Heart left ventricle (tissue), 16 donors: ENCODE data around the gene SNRPD3. TPM values are rescaled to one million over a fixed set of nuclear protein-coding genes. Genes with fewer than 3 reads are reported as not detected.

Experiments
- ATAC-seq, 4 donors: fragments of 200-7000 bp; cut with Tn5 transposase; one replicate each; pipeline ENCODE4 v1.9.1; 2020 to 2022; ENCODE audit warnings: moderate library complexity in 4 of 4, mild to moderate bottlenecking in 3 of 4, moderate number of reproducible peaks in 1 of 4
- DNase-seq, 5 donors: peaks; one replicate each; pipeline ENCODE4 v3.0.0-alpha.2; 2020
- H3K27ac ChIP-seq, 12 donors: fragments of 200-600 bp; sonication (generic) in 4 of 12; one replicate each; pipeline versions ENCODE4 v1.5.0 to v1.8.0; 2016 to 2022; ENCODE audit warnings: mild to moderate bottlenecking in 2 of 12
- H3K27me3 ChIP-seq, 9 donors: fragments of 200-600 bp; sonication (generic) in 2 of 9; one replicate each; pipeline versions ENCODE4 v1.5.1 to v1.8.0; 2016 to 2022; ENCODE audit warnings: mild to moderate bottlenecking in 3 of 9
- H3K36me3 ChIP-seq, 9 donors: fragments of 200-600 bp; sonication (generic) in 2 of 9; one replicate each; pipeline versions ENCODE4 v1.5.0 to v1.8.0; 2018 to 2022; ENCODE audit warnings: mild to moderate bottlenecking in 2 of 9
- H3K4me1 ChIP-seq, 12 donors: fragments of 200-600 bp; sonication (generic) in 4 of 12; one replicate each; pipeline versions ENCODE4 v1.5.0 to v1.8.0; 2016 to 2022; ENCODE audit warnings: mild to moderate bottlenecking in 3 of 12
- H3K4me3 ChIP-seq, 12 donors: fragments of 200-600 bp; sonication (generic) in 4 of 12; one replicate each; pipeline versions ENCODE4 v1.5.0 to v1.8.0; 2017 to 2022; ENCODE audit warnings: mild to moderate bottlenecking in 9 of 12, moderate library complexity in 4 of 12
- H3K9me3 ChIP-seq, 12 donors: fragments of 200-600 bp; sonication (generic) in 4 of 12; one replicate each; pipeline versions ENCODE4 v1.5.0 to v1.8.0; 2016 to 2022; ENCODE audit warnings: mild to moderate bottlenecking in 1 of 12
- CTCF ChIP-seq, 12 donors: fragments of 200-600 bp; sonication (generic) in 4 of 12; IDR thresholded peaks; one replicate each; pipeline versions ENCODE4 v1.5.0 to v1.8.0; 2018 to 2022; ENCODE audit warnings: antibody characterized with exemption in 12 of 12, mild to moderate bottlenecking in 5 of 12
- POLR2A ChIP-seq, 2 donors: fragments of 450-650 bp; IDR thresholded peaks; one replicate each; pipeline ENCODE4 v1.6.1; 2017; ENCODE audit warnings: antibody characterized with exemption in 2 of 2, mild to moderate bottlenecking in 2 of 2, moderate library complexity in 2 of 2
- WGBS, 4 donors: extraction: QIAGEN DNeasy Blood & Tissue Kit in 2 of 4; methylation state at CpG; one replicate each; pipeline versions ENCODE4 v1.1.5 to v1.1.7; 2013 to 2018; 5-methylcytosine and 5-hydroxymethylcytosine counted together
- intact Hi-C, 10 donors: fragments of 100-400 bp; cut with DNase I; formaldehyde crosslinking; loops; one replicate each; pipeline versions ENCODE4 v1.11.1 to v1.14.2; 2022
- polyA plus RNA-seq, 2 donors: library from polyadenylated mRNA; stranded (reverse); fragments of 200-250 nt; gene quantifications; one replicate each; pipeline ENCODE4 v1.2.3, GENCODE V29; 2013
- total RNA-seq, 9 donors: library from RNA; depleted of rRNA in 2 of 9; stranded (reverse); fragments of >200 nt in 2 of 9; fragmentation: NEBNext Ultra II Directional in 3 of 9; extraction: Animal tissue kit (Norgen Biotek cat#: 25700) in 3 of 9; gene quantifications; one replicate each; pipeline versions ENCODE4 v1.1.0 to v1.2.4, GENCODE V29; 2016 to 2023
- donor health status: ischemic (EF 13 %, LVEDD 7.1; RV severe dilation, severe dysfunction).
- donor health status: healthy with polysubstance abuse.
- donor health status: DM: no; HTN: yes; CAD: no.
- donor health status: DM: no; HTN: no; CAD: no.
- donor health status: ischemic (EF 25% LVEDD 6.9; RV normal size, moderate dysfunction).
- donor health status: ischemic (EF 25% LVEDD 5.7; RV mildly dilated, moderate dysfunction).
- donor health status: healthy.
- donor health status: DM: yes; HTN: yes; CAD: no.
- donor health status: ischemic (EF 35%, LVEDD 5.7; RV mildly dilated, moderate dysfunction).
- donor health status: nonischemic (EF 11% LVEDD 7.7; RV severe dilation, severe dysfunction).
- donor health status: DM: yes; HTN: yes; CAD: no.
- donor health status: PGD.
- donor health status: ischemic (EF 29% LVEDD 5.4; RV normal size, mild dysfunction).
- donor health status: nonischemic (EF 23%, LVEDD 6.1; RV moderate dilation, normal function).

The SNRPD3 gene
- total and polyA plus RNA-seq, 11 donors = 64.8 to 227 (median 74.1) TPM

- WGBS, 4 donors = 76 to 94% (median 91%) methylated on average over 3 of the region's 3 CpGs
- no peak for TF ChIP-seq CTCF (IDR thresholded peaks at IDR 0.05)
- TF ChIP-seq POLR2A (IDR thresholded peaks at IDR 0.05) = no peak
- no peak overlapping the region for H3K4me3 ChIP-seq
- H3K27me3 ChIP-seq = no peaks in the 10 kb centered on the region
- intact Hi-C loops = loop anchor here in 1 of 10 donors (5.0 kb wide), 1 partner anchor 191 kb away; no protein-coding TSS in a partner anchor
- DNase-seq (no peak), ATAC-seq (no peak)
- H3K4me1 ChIP-seq = peaks cover 0 to 23% (median 5%) of the 10 kb centered on the region in 12 donors
- no peak overlapping the region for H3K27ac ChIP-seq
- no peaks in the 10 kb centered on the region for H3K36me3 ChIP-seq
- no peaks in the 10 kb centered on the region for H3K9me3 ChIP-seq
Measured at GRCh38 chr22:24518228-24518627, 37.6 kb upstream of the SNRPD3 start.

- peak in 1 of 5 donors; percentile 21 for DNase-seq
- WGBS, 4 donors = 56 to 67% (median 63%) methylated on average over 9 of the region's 9 CpGs
- Histone ChIP-seq H3K27ac (no peak overlapping the region), H3K9me3 (no peaks in the 10 kb centered on the region), H3K27me3 (no peaks in the 10 kb centered on the region), H3K4me1 (peaks cover 0 to 23% (median 7%) of the 10 kb centered on the region in 12 donors), H3K4me3 (no peak overlapping the region), H3K36me3 (no peaks in the 10 kb centered on the region)
- TF ChIP-seq POLR2A (IDR thresholded peaks at IDR 0.05) (no peak), CTCF (IDR thresholded peaks at IDR 0.05) (no peak)
- ATAC-seq = peak in 1 of 4 donors; percentile 43
- intact Hi-C loops = loop anchor here in 1 of 10 donors (5.0 kb wide), 1 partner anchor 192 kb away; no protein-coding TSS in a partner anchor
Measured at GRCh38 chr22:24518771-24519485, 36.9 kb upstream of the SNRPD3 start.

GRCh38 chr22:24519496-24519895 lies 36.3 kb upstream of the SNRPD3 start:
- intact Hi-C loops = loop anchor here in 1 of 10 donors (5.0 kb wide), 1 partner anchor 192 kb away; no protein-coding TSS in a partner anchor
- Histone ChIP-seq H3K27ac (no peak overlapping the region), H3K27me3 (no peaks in the 10 kb centered on the region), H3K4me1 (peaks cover 0 to 25% (median 9%) of the 10 kb centered on the region in 12 donors), H3K9me3 (no peaks in the 10 kb centered on the region), H3K36me3 (no peaks in the 10 kb centered on the region), H3K4me3 (no peak overlapping the region)
- peak in 1 of 5 donors; percentile 40 for DNase-seq
- 75 to 83% (median 76%) methylated on average over 4 to 5 of the region's 5 CpGs for WGBS, 4 donors
- TF ChIP-seq CTCF (IDR thresholded peaks at IDR 0.05) (no peak), POLR2A (IDR thresholded peaks at IDR 0.05) (no peak)
- ATAC-seq = no peak

- H3K4me1 ChIP-seq = peaks cover 0 to 32% (median 17%) of the 10 kb centered on the region in 12 donors
- DNase-seq (peak in 1 of 5 donors; percentile 58), ATAC-seq (peak; percentile 27 to 68 (median 60))
- intact Hi-C loops = loop anchor here in 7 of 10 donors (2.0 to 10.0 kb wide), 9 partner anchors 95 to 337 kb away; partner anchors contain the start of genes ADORA2A (in 2 of the 7), SUSD2 (in 2 of the 7) and SPECC1L (in 1 of the 7)
- no peaks in the 10 kb centered on the region for H3K27me3 ChIP-seq
- 25 to 37% (median 34%) methylated on average over 8 of the region's 8 CpGs for WGBS, 4 donors
- no peaks in the 10 kb centered on the region for H3K36me3 ChIP-seq
- H3K9me3 ChIP-seq = no peaks in the 10 kb centered on the region
- H3K4me3 ChIP-seq = no peak overlapping the region
- TF ChIP-seq CTCF (IDR thresholded peaks at IDR 0.05) (peak; percentile 16 to 56 (median 33)), POLR2A (IDR thresholded peaks at IDR 0.05) (no peak)
- no peak overlapping the region for H3K27ac ChIP-seq
Measured at GRCh38 chr22:24521791-24522245, 34.0 kb upstream of the SNRPD3 start.
